Measurements from ENCODE around the gene ZNF860.

- no peak for TF ChIP-seq POLR2A (IDR thresholded peaks at IDR 0.05; ENCODE audit: low read depth)
- TF ChIP-seq CTCF (IDR thresholded peaks at IDR 0.05) = no peak
Observed at GRCh38 chr3:31959951-31960792, 21.4 kb upstream of the ZNF860 start.

Measured in esophagus muscularis mucosa (tissue), 3 donors.